ENCODE results near the gene GPC1.

The GPC1 gene

DNA sequence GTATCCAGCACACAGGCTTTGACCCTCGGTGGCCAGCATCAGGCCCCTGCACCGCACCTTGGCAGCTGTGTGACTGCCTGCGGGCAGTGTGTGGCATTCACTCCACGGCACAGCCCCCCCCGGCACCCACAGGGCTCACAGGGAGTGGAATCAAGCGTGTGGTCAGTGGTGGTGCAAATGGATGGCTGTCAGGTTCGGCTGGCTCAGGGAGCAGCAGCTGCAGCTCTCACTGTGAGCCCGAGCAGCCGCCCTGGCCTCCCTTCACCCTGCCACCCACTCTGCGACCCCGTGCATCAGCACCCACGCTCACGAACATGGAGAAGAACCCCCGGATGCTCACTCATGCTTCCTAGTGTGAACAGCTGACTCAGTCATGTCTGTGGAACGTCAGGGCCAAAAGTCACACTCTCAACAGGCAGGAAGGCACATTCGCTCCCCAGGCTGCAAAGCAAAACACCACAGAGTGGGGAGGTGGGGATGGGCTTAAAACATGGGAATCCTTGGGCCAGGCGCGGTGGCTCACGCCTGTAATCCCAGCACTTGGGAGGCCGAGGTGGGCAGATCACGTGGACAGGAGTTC lies 41.5 kb upstream of the GPC1 start:
- Histone ChIP-seq H3K18ac (ENCODE audit: low read length) (no peak overlapping the region), H3K79me2 (ENCODE audit: control insufficient read depth, insufficient read depth, low read length, poor library complexity) (no peaks in the 10 kb centered on the region), H2BK5ac (ENCODE audit: low read depth, low read length, poor library complexity) (no peak overlapping the region), H3K4me3 (ENCODE audit: low read depth, low read length) (no peak overlapping the region), H2BK12ac (ENCODE audit: low read length) (no peak overlapping the region), H3K4me1 (ENCODE audit: control insufficient read depth in 1 of 2, insufficient read depth in 2 of 2, low read length in 2 of 2) (peaks cover 6 to 15% of the 10 kb centered on the region in 2 experiments), H3K4ac (ENCODE audit: low read depth, low read length) (no peak overlapping the region), H3K23ac (ENCODE audit: low read length) (no peak overlapping the region), H2AFZ (ENCODE audit: insufficient read depth, low read length, poor library complexity) (no peak overlapping the region), H3K79me1 (ENCODE audit: low read length) (peaks cover 5% of the 10 kb centered on the region), H4K8ac (ENCODE audit: low read depth, low read length) (no peak overlapping the region), H3K14ac (ENCODE audit: low read length) (no peak overlapping the region), H3K36me3 (ENCODE audit: control insufficient read depth in 1 of 2, insufficient read depth in 2 of 2, low read length in 2 of 2) (no peaks in the 10 kb centered on the region), H3K27ac (ENCODE audit: low read depth, low read length) (no peak overlapping the region), H3K27me3 (ENCODE audit: insufficient read depth, low read length) (no peaks in the 10 kb centered on the region), H3K4me2 (ENCODE audit: low read length) (no peak overlapping the region), H2AK5ac (ENCODE audit: low read length) (no peak overlapping the region), H2BK120ac (ENCODE audit: insufficient read depth, low read length, poor library complexity) (no peak overlapping the region), H4K91ac (ENCODE audit: low read depth, low read length) (no peak overlapping the region), H4K12ac (ENCODE audit: low read depth, low read length) (no peak overlapping the region), H3K9me3 (ENCODE audit: insufficient read depth, low read depth, low read length) (peaks cover 14% of the 10 kb centered on the region), H3K9ac (ENCODE audit: low read length) (no peak overlapping the region)
- WGBS (ENCODE audit: extremely low coverage, insufficient coverage, insufficient read length), result no CpG with 5 or more reads among the region's 21 CpGs
- no peak for DNase-seq

DNA sequence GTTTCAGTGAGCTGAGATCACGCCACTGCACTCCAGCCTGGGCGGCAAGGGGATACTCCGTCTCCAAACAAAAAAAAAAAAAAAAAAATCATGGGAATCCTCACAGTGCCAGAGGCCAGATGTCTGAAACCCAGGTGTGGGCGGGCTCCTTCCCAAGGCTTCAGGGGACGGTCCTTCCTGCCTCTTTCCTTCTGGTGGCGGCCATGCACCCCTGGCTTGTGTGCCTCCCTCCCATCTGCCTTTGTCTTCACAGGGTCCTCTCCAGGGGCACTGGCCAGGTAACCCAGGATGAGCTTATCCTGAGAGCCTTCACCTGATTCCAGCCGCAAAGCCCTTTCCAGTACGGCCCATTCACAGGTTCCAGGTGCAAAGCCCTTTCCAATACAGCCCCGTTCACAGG lies 40.9 kb upstream of the GPC1 start:
- Histone ChIP-seq H4K8ac (ENCODE audit: low read depth, low read length) (no peak overlapping the region), H4K12ac (ENCODE audit: low read depth, low read length) (no peak overlapping the region), H3K27ac (ENCODE audit: low read depth, low read length) (no peak overlapping the region), H3K9ac (ENCODE audit: low read length) (no peak overlapping the region), H4K91ac (ENCODE audit: low read depth, low read length) (no peak overlapping the region), H2AK5ac (ENCODE audit: low read length) (no peak overlapping the region), H3K36me3 (ENCODE audit: control insufficient read depth in 1 of 2, insufficient read depth in 2 of 2, low read length in 2 of 2) (no peaks in the 10 kb centered on the region), H3K4me2 (ENCODE audit: low read length) (no peak overlapping the region), H2BK120ac (ENCODE audit: insufficient read depth, low read length, poor library complexity) (no peak overlapping the region), H2BK12ac (ENCODE audit: low read length) (no peak overlapping the region), H3K79me2 (ENCODE audit: control insufficient read depth, insufficient read depth, low read length, poor library complexity) (no peaks in the 10 kb centered on the region), H3K4ac (ENCODE audit: low read depth, low read length) (no peak overlapping the region), H3K9me3 (ENCODE audit: insufficient read depth, low read depth, low read length) (peaks cover 14% of the 10 kb centered on the region), H2AFZ (ENCODE audit: insufficient read depth, low read length, poor library complexity) (no peak overlapping the region), H3K23ac (ENCODE audit: low read length) (no peak overlapping the region), H2BK5ac (ENCODE audit: low read depth, low read length, poor library complexity) (no peak overlapping the region), H3K18ac (ENCODE audit: low read length) (no peak overlapping the region), H3K14ac (ENCODE audit: low read length) (no peak overlapping the region), H3K79me1 (ENCODE audit: low read length) (peaks cover 5% of the 10 kb centered on the region), H3K27me3 (ENCODE audit: insufficient read depth, low read length) (no peaks in the 10 kb centered on the region), H3K4me1 (ENCODE audit: control insufficient read depth in 1 of 2, insufficient read depth in 2 of 2, low read length in 2 of 2) (peaks cover 6 to 15% of the 10 kb centered on the region in 2 experiments), H3K4me3 (ENCODE audit: low read depth, low read length) (no peak overlapping the region)
- no peak for DNase-seq
- WGBS (ENCODE audit: extremely low coverage, insufficient coverage, insufficient read length), result no CpG with 5 or more reads among the region's 9 CpGs

DNA sequence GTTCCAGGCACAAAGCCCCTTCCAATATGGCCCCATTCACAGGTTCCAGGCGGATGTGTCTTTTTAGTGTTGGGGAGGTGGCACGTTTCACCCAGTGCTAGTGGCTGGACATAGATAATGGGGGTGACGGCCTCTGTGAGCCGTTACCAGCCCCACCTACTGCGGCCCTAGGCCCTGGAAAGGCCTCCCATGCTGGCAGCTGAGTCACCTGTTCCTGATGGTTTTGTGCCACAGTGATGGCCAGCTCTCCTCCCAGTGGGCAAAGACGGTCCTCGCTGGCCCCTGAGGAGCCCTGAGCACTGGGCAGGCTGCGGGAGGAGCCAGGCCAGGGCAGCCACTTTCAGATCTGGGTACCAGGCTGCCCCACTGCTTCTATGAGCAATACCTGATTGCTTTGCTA lies 40.0 kb upstream of the GPC1 start:
- H3K4me2 ChIP-seq (ENCODE audit: low read length), result no peak overlapping the region
- no peak overlapping the region for H4K12ac ChIP-seq (ENCODE audit: low read depth, low read length)
- H2BK12ac ChIP-seq (ENCODE audit: low read length), result no peak overlapping the region
- H3K4me1 ChIP-seq (ENCODE audit: control insufficient read depth in 1 of 2, insufficient read depth in 2 of 2, low read length in 2 of 2), result peaks cover 6 to 15% of the 10 kb centered on the region in 2 experiments
- H3K9me3 ChIP-seq (ENCODE audit: insufficient read depth, low read depth, low read length), result peaks cover 14% of the 10 kb centered on the region
- no peak overlapping the region for H3K4me3 ChIP-seq (ENCODE audit: low read depth, low read length)
- H3K14ac ChIP-seq (ENCODE audit: low read length), result no peak overlapping the region
- no peak overlapping the region for H3K27ac ChIP-seq (ENCODE audit: low read depth, low read length)
- H3K23ac ChIP-seq (ENCODE audit: low read length), result no peak overlapping the region
- H2BK120ac ChIP-seq (ENCODE audit: insufficient read depth, low read length, poor library complexity), result no peak overlapping the region
- no peak overlapping the region for H3K18ac ChIP-seq (ENCODE audit: low read length)
- H3K4ac ChIP-seq (ENCODE audit: low read depth, low read length), result no peak overlapping the region
- H3K79me1 ChIP-seq (ENCODE audit: low read length), result peaks cover 5% of the 10 kb centered on the region
- no peak overlapping the region for H4K8ac ChIP-seq (ENCODE audit: low read depth, low read length)
- H4K91ac ChIP-seq (ENCODE audit: low read depth, low read length), result no peak overlapping the region
- no peaks in the 10 kb centered on the region for H3K36me3 ChIP-seq (ENCODE audit: control insufficient read depth in 1 of 2, insufficient read depth in 2 of 2, low read length in 2 of 2)
- no CpG with 5 or more reads among the region's 8 CpGs for WGBS (ENCODE audit: extremely low coverage, insufficient coverage, insufficient read length)
- no peak overlapping the region for H2AFZ ChIP-seq (ENCODE audit: insufficient read depth, low read length, poor library complexity)
- H3K9ac ChIP-seq (ENCODE audit: low read length), result no peak overlapping the region
- H2AK5ac ChIP-seq (ENCODE audit: low read length), result no peak overlapping the region
- no peak for DNase-seq
- no peak overlapping the region for H2BK5ac ChIP-seq (ENCODE audit: low read depth, low read length, poor library complexity)
- no peaks in the 10 kb centered on the region for H3K27me3 ChIP-seq (ENCODE audit: insufficient read depth, low read length)
- no peaks in the 10 kb centered on the region for H3K79me2 ChIP-seq (ENCODE audit: control insufficient read depth, insufficient read depth, low read length, poor library complexity)

DNA sequence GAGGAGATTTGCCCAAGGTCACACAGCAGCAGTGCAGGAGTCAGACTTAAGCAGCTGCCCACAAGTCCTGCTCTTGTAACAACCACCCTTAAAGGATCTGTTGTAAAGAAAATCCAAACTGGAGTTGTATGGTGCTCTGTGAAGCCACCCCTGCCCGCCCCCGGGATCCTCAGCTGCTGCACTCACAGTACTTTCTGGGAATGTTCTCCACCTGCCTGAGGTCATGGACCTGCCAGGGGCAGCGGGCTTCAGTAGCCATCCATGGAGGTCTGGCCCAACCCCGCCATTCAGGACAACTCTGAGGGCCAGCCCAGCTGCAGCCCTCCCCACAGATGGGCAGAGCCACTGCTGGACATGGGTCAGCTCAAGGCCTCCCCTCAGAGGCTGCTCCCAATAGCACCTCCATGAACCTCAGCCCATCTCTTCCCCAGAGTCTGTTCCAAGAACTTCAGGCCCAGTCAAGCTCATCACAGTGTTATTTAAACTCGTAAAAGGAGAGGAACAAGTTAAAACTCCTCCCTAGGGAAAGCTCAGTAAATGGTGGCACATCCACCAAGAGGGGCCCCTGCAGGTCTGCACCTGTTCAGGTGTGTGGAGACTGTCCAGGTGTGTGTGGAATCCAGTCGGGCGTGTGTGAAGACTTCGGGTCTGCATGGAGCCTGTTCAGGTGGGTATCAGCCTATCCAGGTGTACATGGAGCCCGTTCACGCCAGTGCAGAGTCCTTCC lies 39.4 kb upstream of the GPC1 start:
- Histone ChIP-seq H2AFZ (ENCODE audit: insufficient read depth, low read length, poor library complexity) (no peak overlapping the region), H2BK12ac (ENCODE audit: low read length) (no peak overlapping the region), H3K9ac (ENCODE audit: low read length) (no peak overlapping the region), H4K12ac (ENCODE audit: low read depth, low read length) (no peak overlapping the region), H3K4me2 (ENCODE audit: low read length) (no peak overlapping the region), H3K9me3 (ENCODE audit: insufficient read depth, low read depth, low read length) (peaks cover 14% of the 10 kb centered on the region), H4K91ac (ENCODE audit: low read depth, low read length) (no peak overlapping the region), H3K27me3 (ENCODE audit: insufficient read depth, low read length) (no peaks in the 10 kb centered on the region), H3K23ac (ENCODE audit: low read length) (no peak overlapping the region), H3K4ac (ENCODE audit: low read depth, low read length) (no peak overlapping the region), H3K27ac (ENCODE audit: low read depth, low read length) (no peak overlapping the region), H3K79me1 (ENCODE audit: low read length) (peaks cover 5% of the 10 kb centered on the region), H2AK5ac (ENCODE audit: low read length) (no peak overlapping the region), H3K4me1 (ENCODE audit: control insufficient read depth in 1 of 2, insufficient read depth in 2 of 2, low read length in 2 of 2) (peaks cover 8 to 14% of the 10 kb centered on the region in 2 experiments), H2BK120ac (ENCODE audit: insufficient read depth, low read length, poor library complexity) (no peak overlapping the region), H2BK5ac (ENCODE audit: low read depth, low read length, poor library complexity) (no peak overlapping the region), H3K79me2 (ENCODE audit: control insufficient read depth, insufficient read depth, low read length, poor library complexity) (no peaks in the 10 kb centered on the region), H3K4me3 (ENCODE audit: low read depth, low read length) (no peak overlapping the region), H4K8ac (ENCODE audit: low read depth, low read length) (no peak overlapping the region), H3K18ac (ENCODE audit: low read length) (no peak overlapping the region), H3K14ac (ENCODE audit: low read length) (no peak overlapping the region), H3K36me3 (ENCODE audit: control insufficient read depth in 1 of 2, insufficient read depth in 2 of 2, low read length in 2 of 2) (no peaks in the 10 kb centered on the region)
- DNase-seq, result no peak
- WGBS (ENCODE audit: extremely low coverage, insufficient coverage, insufficient read length), result no CpG with 5 or more reads among the region's 10 CpGs

All from trophoblast cell (in vitro differentiated cells and primary cell).